ENCODE results near the gene SUSD6.

- no peak for TF ChIP-seq CTCF (conservative IDR thresholded peaks at IDR 0.05)
- no peak for TF ChIP-seq ZFX (IDR thresholded peaks at IDR 0.05)
Measured at GRCh38 chr14:69610020-69610873, 1.1 kb upstream of the SUSD6 start.
